Body of pancreas (tissue), 4 donors: ENCODE results near the gene INPP5K.

Source experiments
- POLR2A ChIP-seq, 3 donors: fragments of 450-650 bp; IDR thresholded peaks; one replicate each; pipeline ENCODE4 v1.6.1; 2016; ENCODE audit warnings: antibody characterized with exemption in 3 of 3, mild to moderate bottlenecking in 2 of 3
- TF ChIP-seq, protein P1 (sequence below), 7 experiments: fragments of 450-650 bp in 4 of 7; fragments of 200-600 bp in 3 of 7; sonication (generic) in 3 of 7; IDR thresholded peaks; one replicate each; pipeline ENCODE4 v1.5.1; 2016 to 2019; ENCODE audit warnings: antibody characterized with exemption in 7 of 7

DNA sequence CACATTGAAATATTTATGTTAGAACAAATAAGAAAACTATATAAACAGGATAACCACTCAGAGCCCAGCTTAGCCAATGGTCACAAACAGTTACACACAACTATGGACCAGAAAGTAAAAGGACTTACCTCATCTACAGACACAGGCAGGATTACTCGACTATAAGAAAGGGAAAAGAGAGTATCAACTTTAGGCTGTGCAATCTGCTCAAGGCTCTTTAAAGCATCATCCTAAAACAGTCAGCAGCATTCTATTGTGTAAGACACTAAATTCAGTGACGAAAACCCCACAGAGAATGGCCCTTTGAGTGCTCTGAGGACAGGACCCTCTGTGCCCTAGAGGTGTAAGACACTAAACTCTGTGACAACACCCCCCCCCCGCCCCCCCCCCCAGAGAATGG, 42.0 kb upstream of the INPP5K start:
- TF ChIP-seq, protein P1, sequence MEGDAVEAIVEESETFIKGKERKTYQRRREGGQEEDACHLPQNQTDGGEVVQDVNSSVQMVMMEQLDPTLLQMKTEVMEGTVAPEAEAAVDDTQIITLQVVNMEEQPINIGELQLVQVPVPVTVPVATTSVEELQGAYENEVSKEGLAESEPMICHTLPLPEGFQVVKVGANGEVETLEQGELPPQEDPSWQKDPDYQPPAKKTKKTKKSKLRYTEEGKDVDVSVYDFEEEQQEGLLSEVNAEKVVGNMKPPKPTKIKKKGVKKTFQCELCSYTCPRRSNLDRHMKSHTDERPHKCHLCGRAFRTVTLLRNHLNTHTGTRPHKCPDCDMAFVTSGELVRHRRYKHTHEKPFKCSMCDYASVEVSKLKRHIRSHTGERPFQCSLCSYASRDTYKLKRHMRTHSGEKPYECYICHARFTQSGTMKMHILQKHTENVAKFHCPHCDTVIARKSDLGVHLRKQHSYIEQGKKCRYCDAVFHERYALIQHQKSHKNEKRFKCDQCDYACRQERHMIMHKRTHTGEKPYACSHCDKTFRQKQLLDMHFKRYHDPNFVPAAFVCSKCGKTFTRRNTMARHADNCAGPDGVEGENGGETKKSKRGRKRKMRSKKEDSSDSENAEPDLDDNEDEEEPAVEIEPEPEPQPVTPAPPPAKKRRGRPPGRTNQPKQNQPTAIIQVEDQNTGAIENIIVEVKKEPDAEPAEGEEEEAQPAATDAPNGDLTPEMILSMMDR (IDR thresholded peaks at IDR 0.05), result no peak
- no peak for TF ChIP-seq POLR2A (IDR thresholded peaks at IDR 0.05)
